Glutamatergic neuron (in vitro differentiated cells): Measurements from ENCODE around the gene SPAG6. TPM values are rescaled to one million over a fixed set of nuclear protein-coding genes. Genes with fewer than 3 reads are reported as not detected.

ENCODE experiments used
- DNase-seq: peaks from one replicate; pipeline ENCODE4 v3.0.0; 2022
- H3K27ac Mint-ChIP-seq: one replicate; pipeline ENCODE4 v1.8.0; 2020; ENCODE audit warnings: mild to moderate bottlenecking, mixed read lengths, inconsistent platforms; ENCODE audit not compliant: unreplicated experiment
- H3K27me3 Mint-ChIP-seq: one replicate; pipeline ENCODE4 v1.8.0; 2020; ENCODE audit warnings: mild to moderate bottlenecking, moderate library complexity, mixed read lengths, inconsistent platforms; ENCODE audit not compliant: unreplicated experiment
- H3K36me3 Mint-ChIP-seq: one replicate; pipeline ENCODE4 v1.8.0; 2020; ENCODE audit warnings: mild to moderate bottlenecking, mixed read lengths, inconsistent platforms; ENCODE audit not compliant: unreplicated experiment
- H3K4me1 Mint-ChIP-seq: one replicate; pipeline ENCODE4 v1.8.0; 2020; ENCODE audit warnings: mild to moderate bottlenecking, low read depth, mixed read lengths, inconsistent platforms; ENCODE audit not compliant: unreplicated experiment
- H3K4me3 Mint-ChIP-seq: one replicate; pipeline ENCODE4 v1.8.0; 2020; ENCODE audit warnings: mild to moderate bottlenecking, mixed read lengths, inconsistent platforms; ENCODE audit not compliant: unreplicated experiment
- H3K9me3 Mint-ChIP-seq: one replicate; pipeline ENCODE4 v1.8.0; 2020; ENCODE audit warnings: mild to moderate bottlenecking, moderate library complexity, mixed read lengths, inconsistent platforms; ENCODE audit not compliant: unreplicated experiment
- total RNA-seq: library from RNA; stranded (reverse); fragmentation: NEBNext Ultra II Directional; extraction: Animal tissue kit (Norgen Biotek cat#: 25700); gene quantifications from one replicate; pipeline ENCODE4 v1.2.1, GENCODE V29; 2021; ENCODE audit not compliant: unreplicated experiment
- TF ChIP-seq, protein P1 (sequence below): fragments of 200-600 bp; sonication (generic); IDR thresholded peaks from one replicate; pipeline ENCODE4 v1.5.0; 2021; ENCODE audit not compliant: partially characterized antibody, unreplicated experiment

SPAG6 gene
- total RNA-seq, 1 donor from 2014 or later = not detected

DNA sequence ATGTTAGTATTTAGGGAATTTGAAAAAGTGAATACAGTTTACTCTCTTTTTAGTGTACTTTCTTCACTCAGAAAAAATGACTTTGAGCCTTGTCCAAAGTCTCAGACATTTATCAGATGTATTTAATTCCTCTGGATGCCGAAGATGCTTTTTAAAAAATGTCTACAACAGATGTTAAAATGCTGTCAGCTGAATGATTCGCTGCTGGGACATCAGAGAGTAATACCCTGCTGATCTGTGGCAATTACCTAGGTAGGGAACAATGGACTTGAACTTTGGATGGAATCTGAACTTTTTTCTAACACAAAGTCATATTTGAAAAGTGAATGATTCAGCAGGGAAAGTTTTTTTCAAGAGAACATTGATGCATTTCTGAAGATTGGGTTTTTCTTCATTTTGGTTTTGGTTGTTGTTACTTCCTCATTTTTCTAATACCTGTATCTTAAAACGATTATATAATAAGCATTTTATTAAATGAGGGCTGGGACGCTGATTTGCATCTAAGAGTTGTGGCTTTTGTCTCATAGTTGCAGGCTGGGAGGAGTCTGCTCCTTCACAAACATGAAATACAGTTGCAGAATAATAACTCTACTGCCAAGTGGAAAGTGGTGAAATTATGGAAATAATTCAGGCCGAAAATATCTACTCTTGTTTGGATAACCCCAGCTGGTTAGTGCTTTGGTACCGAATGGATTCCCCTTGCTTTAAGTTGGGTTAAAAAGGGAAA lies 98.0 kb downstream of the SPAG6 start:
- Mint-ChIP-seq H3K4me3 (no peak overlapping the region), H3K9me3 (no peaks in the 10 kb centered on the region), H3K27ac (no peak overlapping the region), H3K36me3 (no peaks in the 10 kb centered on the region), H3K4me1 (peaks cover 5% of the 10 kb centered on the region), H3K27me3 (peaks cover 2% of the 10 kb centered on the region)
- no peak for DNase-seq
- TF ChIP-seq, protein P1, sequence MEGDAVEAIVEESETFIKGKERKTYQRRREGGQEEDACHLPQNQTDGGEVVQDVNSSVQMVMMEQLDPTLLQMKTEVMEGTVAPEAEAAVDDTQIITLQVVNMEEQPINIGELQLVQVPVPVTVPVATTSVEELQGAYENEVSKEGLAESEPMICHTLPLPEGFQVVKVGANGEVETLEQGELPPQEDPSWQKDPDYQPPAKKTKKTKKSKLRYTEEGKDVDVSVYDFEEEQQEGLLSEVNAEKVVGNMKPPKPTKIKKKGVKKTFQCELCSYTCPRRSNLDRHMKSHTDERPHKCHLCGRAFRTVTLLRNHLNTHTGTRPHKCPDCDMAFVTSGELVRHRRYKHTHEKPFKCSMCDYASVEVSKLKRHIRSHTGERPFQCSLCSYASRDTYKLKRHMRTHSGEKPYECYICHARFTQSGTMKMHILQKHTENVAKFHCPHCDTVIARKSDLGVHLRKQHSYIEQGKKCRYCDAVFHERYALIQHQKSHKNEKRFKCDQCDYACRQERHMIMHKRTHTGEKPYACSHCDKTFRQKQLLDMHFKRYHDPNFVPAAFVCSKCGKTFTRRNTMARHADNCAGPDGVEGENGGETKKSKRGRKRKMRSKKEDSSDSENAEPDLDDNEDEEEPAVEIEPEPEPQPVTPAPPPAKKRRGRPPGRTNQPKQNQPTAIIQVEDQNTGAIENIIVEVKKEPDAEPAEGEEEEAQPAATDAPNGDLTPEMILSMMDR = no peak

GRCh38 chr10:22444219-22444788 lies 99.0 kb downstream of the SPAG6 start:
- TF ChIP-seq, protein P1 = no peak
- DNase-seq = no peak

DNA sequence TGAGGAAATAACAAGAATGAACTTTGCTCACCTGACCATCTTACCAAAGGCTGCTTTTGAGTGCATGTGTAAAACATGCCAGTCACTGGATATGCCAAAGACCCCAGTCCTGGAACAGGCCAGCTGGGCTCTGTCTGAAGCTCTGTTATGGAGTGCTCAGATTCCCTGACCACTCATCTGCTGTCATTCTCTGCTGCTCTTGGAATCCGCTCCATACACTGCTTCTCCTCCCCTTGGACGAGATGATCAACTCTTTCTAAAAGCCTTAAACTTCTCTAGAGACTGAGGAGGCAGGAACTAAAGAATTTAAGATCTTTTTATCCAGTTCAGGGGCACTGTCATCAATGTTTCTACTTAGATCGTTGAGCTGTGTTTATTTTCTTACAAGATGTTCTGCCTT lies 100.2 kb downstream of the SPAG6 start:
- DNase-seq = no peak
- Mint-ChIP-seq H3K9me3 (no peaks in the 10 kb centered on the region), H3K27ac (no peak overlapping the region), H3K4me3 (no peak overlapping the region), H3K4me1 (no peaks in the 10 kb centered on the region), H3K36me3 (no peaks in the 10 kb centered on the region), H3K27me3 (peaks cover 2% of the 10 kb centered on the region)
- TF ChIP-seq, protein P1 = no peak

More at GRCh38 chr10:22444219-22444788, 99.0 kb downstream of the SPAG6 start:
- Mint-ChIP-seq H3K27me3 (peaks cover 2% of the 10 kb centered on the region), H3K27ac (no peak overlapping the region), H3K36me3 (no peaks in the 10 kb centered on the region), H3K9me3 (no peaks in the 10 kb centered on the region), H3K4me1 (no peaks in the 10 kb centered on the region), H3K4me3 (no peak overlapping the region)

GRCh38 chr10:22447068-22447467 lies 101.8 kb downstream of the SPAG6 start:
- no peaks in the 10 kb centered on the region for H3K36me3 Mint-ChIP-seq
- H3K4me3 Mint-ChIP-seq = no peak overlapping the region
- no peak overlapping the region for H3K27ac Mint-ChIP-seq
- peaks cover 5% of the 10 kb centered on the region for H3K27me3 Mint-ChIP-seq
- TF ChIP-seq, protein P1 = no peak
- DNase-seq = no peak
- H3K9me3 Mint-ChIP-seq = no peaks in the 10 kb centered on the region
- no peaks in the 10 kb centered on the region for H3K4me1 Mint-ChIP-seq

GRCh38 chr10:22451346-22451745 lies 106.0 kb downstream of the SPAG6 start:
- DNase-seq = no peak
- no peak overlapping the region for H3K4me3 Mint-ChIP-seq
- no peaks in the 10 kb centered on the region for H3K9me3 Mint-ChIP-seq
- peaks cover 2% of the 10 kb centered on the region for H3K4me1 Mint-ChIP-seq
- H3K36me3 Mint-ChIP-seq = no peaks in the 10 kb centered on the region
- no peak overlapping the region for H3K27ac Mint-ChIP-seq
- TF ChIP-seq, protein P1 = no peak
- peaks cover 3% of the 10 kb centered on the region for H3K27me3 Mint-ChIP-seq
